A673 (cell line): Measurements from ENCODE around the gene SOS1. TPM values are rescaled to one million over a fixed set of nuclear protein-coding genes. Genes with fewer than 3 reads are reported as not detected.

Experiments
- BruUV-seq: library from RNA; stranded (reverse); fragments of 400-500 nt; replicated peaks from 2 replicates; lab custom pipeline; 2021; lab: Mats Ljungman, UMichigan
- CTCF ChIA-PET: fragments of 300-600 bp; sonication (Branson Sonifier 250); formaldehyde crosslinking; loops from one replicate; lab custom pipeline; 2022; ENCODE audit warnings: antibody characterized with exemption; lab: Charles Lee
- POLR2A ChIA-PET: fragments of 300-600 bp; sonication (Branson Sonifier 250); formaldehyde crosslinking; loops from one replicate; lab custom pipeline; 2022; ENCODE audit warnings: antibody characterized with exemption; ENCODE audit not compliant: low non-redundant PET; lab: Charles Lee
- DNase-seq: peaks from one replicate; pipeline ENCODE4 v3.0.0-alpha.2; 2015; ENCODE audit warnings: low spot score
- H3K27ac ChIP-seq: fragments of 200-600 bp; sonication (generic); 2 replicates; pipeline ENCODE4 v1.5.1; 2016; ENCODE audit warnings: mixed run types, low read depth, mild to moderate bottlenecking, mixed read lengths, antibody characterized with exemption, low read length; ENCODE audit not compliant: poor library complexity, severe bottlenecking
- H3K27me3 ChIP-seq: fragments of 200-600 bp; sonication (generic); replicated peaks from 2 replicates; pipeline ENCODE4 v1.6.1; 2017; ENCODE audit warnings: mixed run types, low read depth, mild to moderate bottlenecking, mixed read lengths, antibody characterized with exemption, low read length; ENCODE audit not compliant: insufficient read depth, poor library complexity
- H3K36me3 ChIP-seq: fragments of 200-600 bp; sonication (generic); 2 replicates; pipeline ENCODE4 v1.6.1; 2016; ENCODE audit warnings: mixed run types, mild to moderate bottlenecking, mixed read lengths, antibody characterized with exemption, low read length; ENCODE audit not compliant: insufficient read depth, poor library complexity, severe bottlenecking
- H3K4me1 ChIP-seq: fragments of 200-600 bp; sonication (generic); 2 replicates; pipeline ENCODE4 v1.6.1; 2017; ENCODE audit warnings: mixed run types, mild to moderate bottlenecking, mixed read lengths, antibody characterized with exemption, low read length; ENCODE audit not compliant: insufficient read depth, poor library complexity, severe bottlenecking
- H3K4me3 ChIP-seq: fragments of 200-600 bp; sonication (generic); 2 replicates; pipeline ENCODE4 v1.5.1; 2016; ENCODE audit warnings: low read depth, mixed run types, mild to moderate bottlenecking, mixed read lengths, low read length; ENCODE audit not compliant: poor library complexity, severe bottlenecking
- H3K9me3 ChIP-seq: fragments of 200-600 bp; sonication (generic); 2 replicates; pipeline ENCODE4 v1.6.1; 2016; ENCODE audit warnings: mixed run types, low read depth, mild to moderate bottlenecking, mixed read lengths, antibody characterized with exemption, low read length; ENCODE audit not compliant: poor library complexity, severe bottlenecking
- EZH2 ChIP-seq: fragments of 200-600 bp; sonication (generic); IDR thresholded peaks from 2 replicates; pipeline ENCODE4 v1.6.1; 2017; ENCODE audit warnings: borderline replicate concordance, low read depth, mild to moderate bottlenecking, mixed read lengths, antibody characterized with exemption, low read length; ENCODE audit not compliant: poor library complexity, severe bottlenecking
- intact Hi-C: fragments of 100-400 bp; cut with micrococcal nuclease; formaldehyde crosslinking; loops from one replicate; pipeline ENCODE4 v1.10.0; 2022; ENCODE audit not compliant: unreplicated experiment
- total RNA-seq: library from RNA; stranded (reverse); gene quantifications from 2 replicates; pipeline ENCODE4 v1.2.3, GENCODE V29; 2021
- TF ChIP-seq, protein P1 (sequence below): fragments of 300-800, 200-600 bp; sonication (generic); conservative IDR thresholded peaks from 2 replicates; pipeline ENCODE4 v1.5.1; 2017; ENCODE audit warnings: low read depth, mild to moderate bottlenecking, antibody characterized with exemption, low read length, moderate library complexity, mixed read lengths

Gene SOS1
- total RNA-seq, 1 experiment from 2014 or later = 37.8 TPM

DNA sequence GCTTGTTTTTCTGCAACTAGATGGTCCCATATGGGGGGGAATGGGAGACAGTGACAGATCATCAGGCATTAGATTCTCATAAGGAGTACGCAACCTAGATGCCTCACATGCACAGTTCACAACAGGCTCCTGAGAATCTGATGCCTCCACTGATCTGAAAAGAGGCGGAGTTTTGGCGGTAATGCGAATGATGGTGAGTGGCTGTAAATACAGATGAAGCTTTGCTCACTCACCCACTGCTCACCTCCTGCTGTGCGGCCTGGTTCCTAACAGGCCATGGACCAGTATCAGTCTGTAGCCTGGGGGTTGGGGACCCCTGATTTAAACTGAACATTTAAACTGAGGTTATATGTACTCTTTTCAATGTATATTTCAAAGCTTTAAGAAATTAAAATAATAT is 40.7 kb downstream of the SOS1 start:
- TF ChIP-seq, protein P1, sequence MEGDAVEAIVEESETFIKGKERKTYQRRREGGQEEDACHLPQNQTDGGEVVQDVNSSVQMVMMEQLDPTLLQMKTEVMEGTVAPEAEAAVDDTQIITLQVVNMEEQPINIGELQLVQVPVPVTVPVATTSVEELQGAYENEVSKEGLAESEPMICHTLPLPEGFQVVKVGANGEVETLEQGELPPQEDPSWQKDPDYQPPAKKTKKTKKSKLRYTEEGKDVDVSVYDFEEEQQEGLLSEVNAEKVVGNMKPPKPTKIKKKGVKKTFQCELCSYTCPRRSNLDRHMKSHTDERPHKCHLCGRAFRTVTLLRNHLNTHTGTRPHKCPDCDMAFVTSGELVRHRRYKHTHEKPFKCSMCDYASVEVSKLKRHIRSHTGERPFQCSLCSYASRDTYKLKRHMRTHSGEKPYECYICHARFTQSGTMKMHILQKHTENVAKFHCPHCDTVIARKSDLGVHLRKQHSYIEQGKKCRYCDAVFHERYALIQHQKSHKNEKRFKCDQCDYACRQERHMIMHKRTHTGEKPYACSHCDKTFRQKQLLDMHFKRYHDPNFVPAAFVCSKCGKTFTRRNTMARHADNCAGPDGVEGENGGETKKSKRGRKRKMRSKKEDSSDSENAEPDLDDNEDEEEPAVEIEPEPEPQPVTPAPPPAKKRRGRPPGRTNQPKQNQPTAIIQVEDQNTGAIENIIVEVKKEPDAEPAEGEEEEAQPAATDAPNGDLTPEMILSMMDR = no peak
- TF ChIP-seq EZH2 = no peak
- ChIA-PET POLR2A (no interaction called here), CTCF (no interaction called here)
- DNase-seq = peak; percentile 7
- H3K9me3 ChIP-seq = no peaks in the 10 kb centered on the region
- no peak overlapping the region for H3K27ac ChIP-seq
- no peaks in the 10 kb centered on the region for H3K27me3 ChIP-seq
- no peaks in the 10 kb centered on the region for H3K4me1 ChIP-seq
- no TSS peak for BruUV-seq
- intact Hi-C loops = no loop called here
- no peaks in the 10 kb centered on the region for H3K36me3 ChIP-seq
- H3K4me3 ChIP-seq = no peak overlapping the region

DNA sequence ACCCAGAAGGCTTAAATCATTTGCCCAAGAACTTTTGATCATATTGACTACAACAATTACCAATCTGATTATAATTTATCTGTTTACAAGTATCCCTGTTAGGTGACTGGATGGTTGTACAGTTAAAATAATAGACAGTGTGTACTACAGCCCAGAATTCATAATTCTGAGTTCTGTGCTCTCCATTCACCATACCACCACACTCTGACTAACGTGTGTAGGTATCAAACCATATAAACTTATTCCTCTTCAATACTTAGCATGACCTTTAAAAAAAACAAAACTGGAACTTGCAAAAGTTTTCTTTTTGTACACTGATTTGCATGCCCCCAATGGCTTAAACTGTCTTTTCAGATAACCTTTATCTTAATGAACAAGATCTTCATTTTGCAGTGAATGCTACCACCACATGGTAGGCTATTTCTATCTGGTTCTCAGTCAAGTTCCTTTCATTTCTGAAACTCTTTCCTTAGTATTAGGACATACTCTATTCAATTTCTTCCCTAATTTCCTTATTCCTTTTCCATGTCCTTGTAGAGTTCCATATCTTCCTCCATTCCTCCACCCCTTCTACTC is 50.9 kb downstream of the SOS1 start:
- no peak for DNase-seq
- no peak overlapping the region for H3K4me3 ChIP-seq
- TF ChIP-seq, protein P1 = no peak
- TF ChIP-seq EZH2 = no peak
- no peaks in the 10 kb centered on the region for H3K27me3 ChIP-seq
- H3K36me3 ChIP-seq = no peaks in the 10 kb centered on the region
- ChIA-PET CTCF (no interaction called here), POLR2A (no interaction called here)
- no peak overlapping the region for H3K27ac ChIP-seq
- no peaks in the 10 kb centered on the region for H3K4me1 ChIP-seq
- no peaks in the 10 kb centered on the region for H3K9me3 ChIP-seq
- BruUV-seq = no TSS peak
- intact Hi-C loops = no loop called here

DNA sequence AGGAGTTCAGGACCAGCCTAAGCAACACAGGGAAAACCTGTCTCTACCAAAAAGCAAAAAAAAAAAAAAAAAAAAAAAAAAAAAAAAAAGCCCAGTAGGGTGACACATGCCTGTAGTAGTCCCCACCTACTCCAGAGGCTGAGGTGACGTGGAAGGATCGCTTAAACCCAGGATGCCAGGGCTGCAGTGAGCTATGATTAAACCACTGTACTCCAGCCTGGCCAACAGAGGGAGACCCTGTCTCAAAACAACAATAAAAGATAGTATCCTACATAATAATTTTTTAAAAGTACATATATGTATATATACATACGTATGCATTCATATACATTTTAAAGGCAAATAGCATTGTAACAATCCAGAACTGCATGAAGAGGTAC is 51.7 kb downstream of the SOS1 start:
- Histone ChIP-seq H3K27ac (no peak overlapping the region), H3K27me3 (no peaks in the 10 kb centered on the region), H3K4me1 (no peaks in the 10 kb centered on the region), H3K4me3 (no peak overlapping the region), H3K36me3 (no peaks in the 10 kb centered on the region), H3K9me3 (no peaks in the 10 kb centered on the region)
- no TSS peak for BruUV-seq
- TF ChIP-seq EZH2 = no peak
- TF ChIP-seq, protein P1 = 0 out of 2 replicates have a peak, but pooled peaks have one; percentile 18
- POLR2A ChIA-PET = no interaction called here
- DNase-seq = peak; percentile 9
- CTCF ChIA-PET = interaction anchor here (0.7 kb wide), 1 partner anchor 526 kb away, joined by 12 read pairs; no protein-coding TSS in a partner anchor
- intact Hi-C loops = no loop called here
